Trophoblast cell (in vitro differentiated cells and primary cell): ENCODE measurements around the gene CD6.

ENCODE experiments used
- DNase-seq, 2 donors: peaks; one replicate each; pipeline ENCODE4 v3.0.0-alpha.2; 2016
- H2AFZ ChIP-seq: 2 replicates; pipeline ENCODE4 v1.6.1; 2013; ENCODE audit warnings: low read length, moderate library complexity, mild to moderate bottlenecking; ENCODE audit not compliant: insufficient read depth, poor library complexity
- H2AK5ac ChIP-seq: 2 replicates; pipeline ENCODE4 v1.6.1; 2013; ENCODE audit warnings: mild to moderate bottlenecking, low read length
- H2BK120ac ChIP-seq: 2 replicates; pipeline ENCODE4 v1.6.1; 2013; ENCODE audit warnings: low read length, mild to moderate bottlenecking, moderate library complexity; ENCODE audit not compliant: insufficient read depth, poor library complexity
- H2BK12ac ChIP-seq: 2 replicates; pipeline ENCODE4 v1.6.1; 2013; ENCODE audit warnings: mild to moderate bottlenecking, low read length, moderate library complexity
- H2BK5ac ChIP-seq: 2 replicates; pipeline ENCODE4 v1.6.1; 2013; ENCODE audit warnings: low read length, low read depth, moderate library complexity, mild to moderate bottlenecking; ENCODE audit not compliant: poor library complexity
- H3K14ac ChIP-seq: 2 replicates; pipeline ENCODE4 v1.6.1; 2013; ENCODE audit warnings: mild to moderate bottlenecking, low read length
- H3K18ac ChIP-seq: 2 replicates; pipeline ENCODE4 v1.6.1; 2013; ENCODE audit warnings: mild to moderate bottlenecking, low read length
- H3K23ac ChIP-seq: 2 replicates; pipeline ENCODE4 v1.6.1; 2013; ENCODE audit warnings: low read length
- H3K27ac ChIP-seq: 2 replicates; pipeline ENCODE4 v1.5.1; 2013; ENCODE audit warnings: low read depth, mild to moderate bottlenecking, inconsistent platforms, low read length, moderate library complexity
- H3K27me3 ChIP-seq: 2 replicates; pipeline ENCODE4 v1.6.1; 2013; ENCODE audit warnings: inconsistent platforms, mild to moderate bottlenecking, low read length, moderate library complexity; ENCODE audit not compliant: insufficient read depth
- H3K36me3 ChIP-seq, 2 experiments: 1 replicate in 1 of 2; 2 replicates in 1 of 2; pipeline ENCODE4 v1.6.1; 2013; ENCODE audit warnings: low read length in 2 of 2, mild to moderate bottlenecking in 2 of 2, moderate library complexity in 1 of 2; ENCODE audit not compliant: insufficient read depth in 2 of 2, control insufficient read depth in 1 of 2
- H3K4ac ChIP-seq: 2 replicates; pipeline ENCODE4 v1.6.1; 2013; ENCODE audit warnings: low read depth, mild to moderate bottlenecking, low read length, moderate library complexity
- H3K4me1 ChIP-seq, 2 experiments: 1 replicate in 1 of 2; 2 replicates in 1 of 2; pipeline ENCODE4 v1.6.1; 2013; ENCODE audit warnings: low read length in 2 of 2, mild to moderate bottlenecking in 2 of 2, moderate library complexity in 1 of 2; ENCODE audit not compliant: insufficient read depth in 2 of 2, control insufficient read depth in 1 of 2
- H3K4me2 ChIP-seq: 2 replicates; pipeline ENCODE4 v1.6.1; 2013; ENCODE audit warnings: inconsistent platforms, mild to moderate bottlenecking, low read length, moderate library complexity
- H3K4me3 ChIP-seq: 2 replicates; pipeline ENCODE4 v1.5.1; 2013; ENCODE audit warnings: mild to moderate bottlenecking, low read depth, low read length, inconsistent platforms
- H3K79me1 ChIP-seq: one replicate; pipeline ENCODE4 v1.6.1; 2013; ENCODE audit warnings: low read length
- H3K79me2 ChIP-seq: 2 replicates; pipeline ENCODE4 v1.6.1; 2013; ENCODE audit warnings: low read length, mild to moderate bottlenecking; ENCODE audit not compliant: control insufficient read depth, insufficient read depth, poor library complexity
- H3K9ac ChIP-seq: 2 replicates; pipeline ENCODE4 v1.6.1; 2013; ENCODE audit warnings: mild to moderate bottlenecking, low read length
- H3K9me3 ChIP-seq: 2 replicates; pipeline ENCODE4 v1.6.1; 2013; ENCODE audit warnings: low read depth, mild to moderate bottlenecking, control low read depth, inconsistent platforms, low read length; ENCODE audit not compliant: insufficient read depth
- H4K12ac ChIP-seq: 2 replicates; pipeline ENCODE4 v1.6.1; 2013; ENCODE audit warnings: low read depth, mild to moderate bottlenecking, low read length, moderate library complexity
- H4K8ac ChIP-seq: 2 replicates; pipeline ENCODE4 v1.6.1; 2013; ENCODE audit warnings: low read depth, mild to moderate bottlenecking, low read length, moderate library complexity
- H4K91ac ChIP-seq: one replicate; pipeline ENCODE4 v1.6.1; 2013; ENCODE audit warnings: low read depth, mild to moderate bottlenecking, low read length, moderate library complexity
- WGBS: extraction: QIAGEN DNeasy Blood & Tissue Kit; methylation state at CpG from one replicate; pipeline ENCODE4 v1.1.7; 2013; ENCODE audit warnings: missing lambda C conversion rate; ENCODE audit not compliant: insufficient read length, insufficient coverage; ENCODE audit errors: extremely low coverage; 5-methylcytosine and 5-hydroxymethylcytosine counted together

CD6 gene

GRCh38 chr11:60984636-60985035, 13.2 kb downstream of the CD6 start:
- H3K4me3 ChIP-seq, result no peak overlapping the region
- DNase-seq, result peak in 1 of 2 donors; percentile 10
- no peak overlapping the region for H3K27ac ChIP-seq
- H3K9ac ChIP-seq, result no peak overlapping the region
- H3K4me1 ChIP-seq, result peaks cover 0 to 2% of the 10 kb centered on the region in 2 experiments
- H3K9me3 ChIP-seq, result no peaks in the 10 kb centered on the region
- no peak overlapping the region for H2BK120ac ChIP-seq
- no peaks in the 10 kb centered on the region for H3K36me3 ChIP-seq
- H2AFZ ChIP-seq, result no peak overlapping the region
- H2BK5ac ChIP-seq, result no peak overlapping the region
- no peak overlapping the region for H3K4ac ChIP-seq
- no peak overlapping the region for H3K23ac ChIP-seq
- no peaks in the 10 kb centered on the region for H3K79me2 ChIP-seq
- no peak overlapping the region for H2BK12ac ChIP-seq
- no peaks in the 10 kb centered on the region for H3K27me3 ChIP-seq
- no CpG with 5 or more reads among the region's 4 CpGs for WGBS
- H3K14ac ChIP-seq, result no peak overlapping the region
- H3K4me2 ChIP-seq, result no peak overlapping the region
- no peak overlapping the region for H4K8ac ChIP-seq
- no peak overlapping the region for H2AK5ac ChIP-seq
- no peak overlapping the region for H4K91ac ChIP-seq
- no peak overlapping the region for H4K12ac ChIP-seq
- H3K18ac ChIP-seq, result no peak overlapping the region
- H3K79me1 ChIP-seq, result no peaks in the 10 kb centered on the region

GRCh38 chr11:60985501-60985900, 14.0 kb downstream of the CD6 start:
- no peak overlapping the region for H3K23ac ChIP-seq
- H2BK12ac ChIP-seq, result no peak overlapping the region
- no peak overlapping the region for H3K4ac ChIP-seq
- no peak overlapping the region for H3K14ac ChIP-seq
- H3K27me3 ChIP-seq, result no peaks in the 10 kb centered on the region
- H2AK5ac ChIP-seq, result no peak overlapping the region
- H3K27ac ChIP-seq, result no peak overlapping the region
- H3K79me2 ChIP-seq, result no peaks in the 10 kb centered on the region
- no peaks in the 10 kb centered on the region for H3K79me1 ChIP-seq
- H3K4me3 ChIP-seq, result no peak overlapping the region
- H3K4me2 ChIP-seq, result no peak overlapping the region
- H4K91ac ChIP-seq, result no peak overlapping the region
- no peaks in the 10 kb centered on the region for H3K9me3 ChIP-seq
- no peaks in the 10 kb centered on the region for H3K36me3 ChIP-seq
- no peak overlapping the region for H4K12ac ChIP-seq
- H3K9ac ChIP-seq, result no peak overlapping the region
- no peak overlapping the region for H4K8ac ChIP-seq
- peaks cover 0 to 2% of the 10 kb centered on the region in 2 experiments for H3K4me1 ChIP-seq
- H2BK5ac ChIP-seq, result no peak overlapping the region
- DNase-seq, result no peak
- no peak overlapping the region for H2AFZ ChIP-seq
- H3K18ac ChIP-seq, result no peak overlapping the region
- no CpG with 5 or more reads among the region's 2 CpGs for WGBS
- no peak overlapping the region for H2BK120ac ChIP-seq

GRCh38 chr11:60985991-60986915, 14.8 kb downstream of the CD6 start:
- Histone ChIP-seq H3K23ac (no peak overlapping the region), H3K4me2 (no peak overlapping the region), H3K9ac (no peak overlapping the region), H4K8ac (no peak overlapping the region), H3K79me1 (no peaks in the 10 kb centered on the region), H3K14ac (no peak overlapping the region), H3K27ac (no peak overlapping the region), H3K27me3 (no peaks in the 10 kb centered on the region), H4K91ac (no peak overlapping the region), H4K12ac (no peak overlapping the region), H2BK12ac (no peak overlapping the region), H3K79me2 (no peaks in the 10 kb centered on the region), H3K9me3 (no peaks in the 10 kb centered on the region), H2BK120ac (no peak overlapping the region), H2AK5ac (no peak overlapping the region), H3K4ac (no peak overlapping the region), H2AFZ (no peak overlapping the region), H3K36me3 (no peaks in the 10 kb centered on the region), H3K4me1 (no peaks in the 10 kb centered on the region), H2BK5ac (no peak overlapping the region), H3K4me3 (no peak overlapping the region), H3K18ac (no peak overlapping the region)
- DNase-seq, result peak in 1 of 2 donors; percentile 3
- no CpG with 5 or more reads among the region's 17 CpGs for WGBS

GRCh38 chr11:60987577-60988277, 16.2 kb downstream of the CD6 start:
- no peak overlapping the region for H2AK5ac ChIP-seq
- H3K4me3 ChIP-seq, result no peak overlapping the region
- H3K27ac ChIP-seq, result no peak overlapping the region
- H2BK5ac ChIP-seq, result no peak overlapping the region
- H3K4me1 ChIP-seq, result no peaks in the 10 kb centered on the region
- H4K12ac ChIP-seq, result no peak overlapping the region
- no peaks in the 10 kb centered on the region for H3K9me3 ChIP-seq
- H3K4ac ChIP-seq, result no peak overlapping the region
- no peak overlapping the region for H2BK120ac ChIP-seq
- H3K79me2 ChIP-seq, result no peaks in the 10 kb centered on the region
- no peak overlapping the region for H3K23ac ChIP-seq
- H3K18ac ChIP-seq, result no peak overlapping the region
- H4K91ac ChIP-seq, result no peak overlapping the region
- H4K8ac ChIP-seq, result no peak overlapping the region
- no peak overlapping the region for H3K4me2 ChIP-seq
- H3K79me1 ChIP-seq, result no peaks in the 10 kb centered on the region
- no peaks in the 10 kb centered on the region for H3K27me3 ChIP-seq
- no peaks in the 10 kb centered on the region for H3K36me3 ChIP-seq
- no CpG with 5 or more reads among the region's 9 CpGs for WGBS
- no peak overlapping the region for H2AFZ ChIP-seq
- DNase-seq, result no peak
- no peak overlapping the region for H3K9ac ChIP-seq
- no peak overlapping the region for H2BK12ac ChIP-seq
- H3K14ac ChIP-seq, result no peak overlapping the region
